Stimulated activated CD4-positive, alpha-beta T cell treated with anti-CD3 and anti-CD28 coated beads, Interleukin-15, amount 100 ng/mL, for 1 hour (primary cell): ENCODE data around the gene ZNF311.
A peak's percentile ranks its signal among the peaks of the same experiment; 100 is the strongest.
"Not testable (repeated sequence)": the region's sequence is repeated elsewhere in the genome, so short reads cannot be mapped to it uniquely, and the experiment has no call there.

ENCODE experiments used
- DNase-seq, 2 donors: peaks; one replicate each; pipeline ENCODE4 v3.0.0-alpha.2; 2020; ENCODE audit warnings: low read depth in 1 of 2, low spot score in 1 of 2

ZNF311 gene

GRCh38 chr6:28953585-28954258, 51.4 kb downstream of the ZNF311 start:
- no peak for DNase-seq

- DNase-seq: peak in 1 of 2 donors; percentile 45
These were observed 52.0 kb downstream of the ZNF311 start for GRCh38 chr6:28953039-28953584.

GRCh38 chr6:28949656-28950195, 55.4 kb downstream of the ZNF311 start:
- DNase-seq: not testable (repeated sequence)

GRCh38 chr6:28948782-28949486, 56.2 kb downstream of the ZNF311 start:
- DNase-seq: no peak

GRCh38 chr6:28947831-28948270, 57.3 kb downstream of the ZNF311 start:
- no peak for DNase-seq

GRCh38 chr6:28947067-28947765, 57.9 kb downstream of the ZNF311 start:
- DNase-seq: no peak

GRCh38 chr6:28945349-28945748, 59.8 kb downstream of the ZNF311 start:
- DNase-seq: no peak
